CD4-positive, alpha-beta memory T cell (primary cell): ENCODE measurements around the gene OLIG3. TPM values are rescaled to one million over a fixed set of nuclear protein-coding genes. Genes with fewer than 3 reads are reported as not detected.
A peak's percentile ranks its signal among the peaks of the same experiment; 100 is the strongest.

Experiments used
- CTCF ChIA-PET: fragments of 350-600 bp; sonication (Branson Sonifier 250); formaldehyde crosslinking; loops from one replicate; lab custom pipeline; 2021; ENCODE audit warnings: inconsistent platforms; ENCODE audit not compliant: partially characterized antibody; lab: Charles Lee
- POLR2A ChIA-PET: fragments of 350-600 bp; sonication (Branson Sonifier 250); formaldehyde crosslinking; loops from one replicate; lab custom pipeline; 2021; ENCODE audit not compliant: partially characterized antibody; lab: Charles Lee
- DNase-seq, 5 donors: peaks; one replicate each; pipeline versions ENCODE4 v3.0.0 to v3.0.0-alpha.2; 2020 to 2022; ENCODE audit warnings: mixed read lengths in 1 of 5
- H3K27ac ChIP-seq: one replicate; pipeline ENCODE4 v1.7.0; 2013; ENCODE audit warnings: low read depth, low read length
- H3K27me3 ChIP-seq: 2 replicates; pipeline ENCODE4 v1.7.0; 2013; ENCODE audit warnings: mild to moderate bottlenecking, low read length, moderate library complexity; ENCODE audit not compliant: insufficient read depth
- H3K36me3 ChIP-seq: 2 replicates; pipeline ENCODE4 v1.7.0; 2013; ENCODE audit warnings: mild to moderate bottlenecking, low read length, moderate library complexity; ENCODE audit not compliant: insufficient read depth
- H3K4me1 ChIP-seq: 2 replicates; pipeline ENCODE4 v1.7.0; 2013; ENCODE audit warnings: mild to moderate bottlenecking, low read length, moderate library complexity; ENCODE audit not compliant: insufficient read depth
- H3K4me3 ChIP-seq, 2 donors: one replicate each; pipeline ENCODE4 v1.7.0; 2013; ENCODE audit warnings: low read length in 2 of 2, mild to moderate bottlenecking in 1 of 2
- H3K9me3 ChIP-seq, 2 donors: one replicate each; pipeline ENCODE4 v1.7.0; 2013; ENCODE audit warnings: low read length in 2 of 2, control low read depth in 1 of 2; ENCODE audit not compliant: control insufficient read depth in 1 of 2
- H3K27ac Mint-ChIP-seq, 7 donors: one replicate each; pipeline ENCODE4 v1.8.0; 2020 to 2021; ENCODE audit warnings: mixed read lengths in 7 of 7, mild to moderate bottlenecking in 6 of 7, inconsistent platforms in 3 of 7, moderate library complexity in 3 of 7
- H3K27me3 Mint-ChIP-seq, 2 donors: one replicate each; pipeline ENCODE4 v1.8.0; 2020 to 2021; ENCODE audit warnings: mixed read lengths in 2 of 2
- H3K36me3 Mint-ChIP-seq, 2 donors: one replicate each; pipeline ENCODE4 v1.8.0; 2020 to 2021; ENCODE audit warnings: mixed read lengths in 2 of 2, inconsistent platforms in 1 of 2, mild to moderate bottlenecking in 1 of 2
- H3K4me1 Mint-ChIP-seq, 4 donors: one replicate each; pipeline ENCODE4 v1.8.0; 2020 to 2021; ENCODE audit warnings: mixed read lengths in 4 of 4, mild to moderate bottlenecking in 1 of 4
- H3K4me3 Mint-ChIP-seq, 8 donors: one replicate each; pipeline ENCODE4 v1.8.0; 2020 to 2021; ENCODE audit warnings: mixed read lengths in 8 of 8, mild to moderate bottlenecking in 7 of 8, moderate library complexity in 6 of 8, inconsistent platforms in 3 of 8
- H3K9me3 Mint-ChIP-seq, 8 donors: one replicate each; pipeline ENCODE4 v1.8.0; 2020 to 2021; ENCODE audit warnings: mixed read lengths in 8 of 8, mild to moderate bottlenecking in 5 of 8, inconsistent platforms in 3 of 8, moderate library complexity in 1 of 8
- intact Hi-C: fragments of 100-400 bp; cut with micrococcal nuclease; formaldehyde crosslinking; loops from one replicate; pipeline ENCODE4 v1.15.1; 2023
- polyA plus RNA-seq, 2 donors: library from polyadenylated mRNA; unstranded; fragments of 300-500 nt; fragmentation: Illumina TruSeq; gene quantifications; one replicate each; pipeline ENCODE4 v1.2.3, GENCODE V29; 2021
- total RNA-seq, 2 experiments: library from RNA; stranded (reverse); gene quantifications; one replicate each; pipeline ENCODE4 v1.2.3, GENCODE V29; 2021

Gene OLIG3
- total and polyA plus RNA-seq, 4 experiments from 2014 or later = not detected

DNA sequence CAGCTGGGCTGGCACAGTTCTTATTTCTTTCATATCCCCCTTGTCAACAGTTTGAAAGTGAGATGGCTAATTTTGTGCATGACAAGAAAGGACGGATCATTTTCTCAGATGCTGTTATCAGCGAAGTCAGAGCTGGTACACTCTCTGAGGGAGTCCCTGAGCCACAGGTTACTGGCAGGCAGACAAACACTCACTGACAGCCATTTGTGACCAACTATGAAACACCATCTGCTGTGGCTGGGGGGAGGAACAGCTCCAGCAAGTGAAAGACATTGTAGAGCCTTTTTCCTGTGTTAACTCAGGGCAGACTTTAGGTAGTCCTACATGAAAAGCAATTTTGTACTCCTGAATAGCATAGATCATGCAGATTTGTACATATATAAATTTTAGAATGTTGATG lies 22.2 kb downstream of the OLIG3 start:
- ChIA-PET CTCF (no interaction called here), POLR2A (no interaction called here)
- no peaks in the 10 kb centered on the region for H3K4me1 Mint-ChIP-seq
- Histone ChIP-seq H3K27ac (no peak overlapping the region), H3K4me1 (no peaks in the 10 kb centered on the region), H3K27me3 (peaks cover 3% of the 10 kb centered on the region), H3K4me3 (no peak overlapping the region), H3K36me3 (no peaks in the 10 kb centered on the region), H3K9me3 (no peaks in the 10 kb centered on the region)
- no peaks in the 10 kb centered on the region for H3K9me3 Mint-ChIP-seq
- no peak overlapping the region for H3K4me3 Mint-ChIP-seq
- no peak overlapping the region for H3K27ac Mint-ChIP-seq
- H3K36me3 Mint-ChIP-seq = peaks cover 0 to 4% of the 10 kb centered on the region in 2 donors
- DNase-seq = no peak
- intact Hi-C loops = no loop called here
- peaks cover 12 to 18% of the 10 kb centered on the region in 2 donors for H3K27me3 Mint-ChIP-seq

DNA sequence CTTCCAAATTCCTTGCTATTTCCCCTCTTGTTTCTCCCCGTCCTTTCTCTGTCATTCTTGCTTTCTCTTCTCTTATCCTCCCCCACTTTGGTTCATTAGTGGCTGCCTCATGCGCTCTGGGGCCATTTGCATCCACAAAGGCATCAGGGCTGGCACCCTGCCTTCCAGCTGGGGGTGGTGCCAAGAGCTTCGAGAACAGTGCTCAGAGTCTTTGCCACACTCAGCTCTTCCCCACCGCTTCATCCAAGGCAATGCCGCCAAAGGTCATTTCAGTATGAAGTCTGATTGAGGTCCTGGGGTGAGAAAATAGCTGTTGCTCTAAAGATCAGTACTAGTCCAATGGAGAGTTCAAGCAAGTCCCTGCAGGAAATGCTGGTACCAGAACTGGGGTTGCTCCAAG lies 22.7 kb downstream of the OLIG3 start:
- POLR2A ChIA-PET = no interaction called here

DNA sequence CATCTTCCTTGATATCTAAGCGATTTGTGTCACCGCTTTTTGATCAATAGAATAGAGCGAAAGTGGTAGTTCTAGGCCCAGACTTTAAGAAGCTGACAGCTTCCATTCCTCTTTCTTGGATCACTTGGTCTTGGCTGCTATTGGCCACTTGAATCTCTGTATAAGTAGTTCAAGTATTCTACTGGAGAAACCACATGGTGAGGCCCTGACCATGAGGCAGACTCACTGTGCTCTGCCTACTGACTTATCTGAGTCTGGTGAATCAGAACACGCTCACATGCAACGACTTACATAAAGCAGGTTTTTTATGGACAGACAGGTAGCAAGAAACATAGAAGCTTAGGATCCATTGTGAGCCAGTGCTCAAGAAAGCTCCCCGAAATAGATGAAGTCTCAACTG lies 27.0 kb downstream of the OLIG3 start:
- peaks cover 7 to 11% of the 10 kb centered on the region in 2 donors for H3K27me3 Mint-ChIP-seq
- H3K4me3 Mint-ChIP-seq = no peak overlapping the region
- POLR2A ChIA-PET = no interaction called here

More for the DNA sequence above, 22.7 kb downstream of the OLIG3 start:
- Histone ChIP-seq H3K36me3 (no peaks in the 10 kb centered on the region), H3K4me1 (no peaks in the 10 kb centered on the region), H3K27me3 (no peaks in the 10 kb centered on the region), H3K4me3 (no peak overlapping the region), H3K9me3 (no peaks in the 10 kb centered on the region), H3K27ac (no peak overlapping the region)
- no peaks in the 10 kb centered on the region for H3K4me1 Mint-ChIP-seq
- intact Hi-C loops = no loop called here
- H3K27me3 Mint-ChIP-seq = peaks cover 12 to 16% of the 10 kb centered on the region in 2 donors
- DNase-seq = no peak
- H3K27ac Mint-ChIP-seq = peak overlapping the region in 1 of 7 donors; percentile 18
- peaks cover 0 to 4% of the 10 kb centered on the region in 2 donors for H3K36me3 Mint-ChIP-seq
- CTCF ChIA-PET = no interaction called here
- no peaks in the 10 kb centered on the region for H3K9me3 Mint-ChIP-seq
- no peak overlapping the region for H3K4me3 Mint-ChIP-seq

DNA sequence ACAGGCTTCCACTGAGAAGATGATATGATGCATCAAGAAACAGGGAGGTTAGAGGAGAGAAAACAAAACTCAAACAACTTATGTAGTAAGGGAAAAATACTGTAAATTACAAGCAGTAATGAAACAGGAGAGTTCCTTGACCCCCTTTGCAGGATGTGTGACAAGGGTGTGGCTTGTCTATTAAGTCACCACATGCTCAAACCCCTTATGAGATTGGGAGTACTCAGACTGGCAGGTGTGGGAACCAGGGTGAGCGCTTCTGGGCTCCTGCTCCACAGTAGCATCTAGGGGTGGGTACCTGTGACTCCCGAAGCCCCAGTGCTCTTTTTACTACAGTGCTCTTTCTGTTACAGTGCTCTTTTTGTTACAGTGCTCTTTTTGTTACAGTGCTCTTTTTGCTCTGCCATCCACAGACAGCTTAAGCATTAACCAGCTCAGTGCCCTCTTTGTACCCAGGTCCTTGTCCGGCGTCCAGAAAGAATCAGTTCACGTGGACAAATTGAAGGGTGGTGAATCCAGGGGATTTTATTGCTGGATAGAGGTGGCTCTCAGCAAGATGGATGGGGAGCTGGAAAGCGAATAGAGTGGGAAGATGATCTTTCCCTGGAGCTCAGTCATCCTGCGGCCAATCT lies 28.7 kb downstream of the OLIG3 start:
- H3K36me3 Mint-ChIP-seq = peaks cover 0 to 4% of the 10 kb centered on the region in 2 donors
- H3K4me1 Mint-ChIP-seq = no peaks in the 10 kb centered on the region
- Histone ChIP-seq H3K9me3 (no peaks in the 10 kb centered on the region), H3K4me1 (no peaks in the 10 kb centered on the region), H3K4me3 (no peak overlapping the region), H3K36me3 (no peaks in the 10 kb centered on the region), H3K27ac (no peak overlapping the region), H3K27me3 (no peaks in the 10 kb centered on the region)
- H3K9me3 Mint-ChIP-seq = peaks cover 0 to 2% (median 0%) of the 10 kb centered on the region in 8 donors
- H3K27ac Mint-ChIP-seq = no peak overlapping the region
- intact Hi-C loops = no loop called here
- H3K4me3 Mint-ChIP-seq = no peak overlapping the region
- DNase-seq = no peak
- ChIA-PET POLR2A (no interaction called here), CTCF (no interaction called here)
- H3K27me3 Mint-ChIP-seq = peaks cover 7 to 8% of the 10 kb centered on the region in 2 donors

More for the DNA sequence above, 27.0 kb downstream of the OLIG3 start:
- Mint-ChIP-seq H3K9me3 (peaks cover 0 to 2% (median 0%) of the 10 kb centered on the region in 8 donors), H3K27ac (no peak overlapping the region), H3K4me1 (no peaks in the 10 kb centered on the region), H3K36me3 (peaks cover 0 to 4% of the 10 kb centered on the region in 2 donors)
- H3K4me3 ChIP-seq = no peak overlapping the region
- no peak for DNase-seq
- H3K27me3 ChIP-seq = no peaks in the 10 kb centered on the region
- no peak overlapping the region for H3K27ac ChIP-seq
- no peaks in the 10 kb centered on the region for H3K4me1 ChIP-seq
- H3K9me3 ChIP-seq = no peaks in the 10 kb centered on the region
- no peaks in the 10 kb centered on the region for H3K36me3 ChIP-seq
- CTCF ChIA-PET = interaction anchor here (0.7 to 1.0 kb wide), 3 partner anchors 13 to 178 kb away, joined by 3 read pairs; no protein-coding TSS in a partner anchor
- intact Hi-C loops = no loop called here

DNA sequence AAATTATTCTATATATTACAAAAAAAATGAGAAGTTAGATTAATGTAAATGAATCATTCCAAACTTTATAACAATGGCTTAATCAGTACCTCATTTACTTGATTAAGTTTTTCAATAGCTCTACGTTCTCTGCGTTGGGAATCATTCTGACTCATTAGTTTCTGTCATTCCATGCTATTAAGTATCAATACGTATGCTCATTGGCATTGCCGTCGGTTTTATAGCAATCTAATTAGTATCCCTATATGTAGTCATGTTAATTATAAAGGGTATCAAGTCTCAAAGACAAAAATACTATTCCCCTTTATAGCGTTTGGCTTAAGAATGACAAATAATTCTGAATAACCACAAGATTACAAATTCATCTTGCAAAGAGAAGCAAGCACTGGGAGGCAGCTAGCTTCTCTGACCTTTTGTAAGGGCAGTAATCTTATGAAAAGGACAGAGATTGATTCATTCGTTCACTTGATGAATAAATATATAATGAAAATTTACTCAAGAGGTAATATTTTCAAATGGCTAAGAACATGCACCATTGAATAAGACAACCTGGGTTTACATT lies 41.8 kb downstream of the OLIG3 start:
- Mint-ChIP-seq H3K9me3 (peaks cover 0 to 11% (median 2%) of the 10 kb centered on the region in 8 donors), H3K4me3 (no peak overlapping the region), H3K27me3 (peaks cover 7 to 10% of the 10 kb centered on the region in 2 donors), H3K36me3 (no peaks in the 10 kb centered on the region), H3K27ac (no peak overlapping the region), H3K4me1 (no peaks in the 10 kb centered on the region)
- CTCF ChIA-PET = no interaction called here
- intact Hi-C loops = no loop called here
- Histone ChIP-seq H3K36me3 (no peaks in the 10 kb centered on the region), H3K9me3 (no peaks in the 10 kb centered on the region), H3K27me3 (no peaks in the 10 kb centered on the region), H3K27ac (no peak overlapping the region), H3K4me1 (no peaks in the 10 kb centered on the region), H3K4me3 (no peak overlapping the region)
- DNase-seq = no peak
- POLR2A ChIA-PET = no interaction called here

DNA sequence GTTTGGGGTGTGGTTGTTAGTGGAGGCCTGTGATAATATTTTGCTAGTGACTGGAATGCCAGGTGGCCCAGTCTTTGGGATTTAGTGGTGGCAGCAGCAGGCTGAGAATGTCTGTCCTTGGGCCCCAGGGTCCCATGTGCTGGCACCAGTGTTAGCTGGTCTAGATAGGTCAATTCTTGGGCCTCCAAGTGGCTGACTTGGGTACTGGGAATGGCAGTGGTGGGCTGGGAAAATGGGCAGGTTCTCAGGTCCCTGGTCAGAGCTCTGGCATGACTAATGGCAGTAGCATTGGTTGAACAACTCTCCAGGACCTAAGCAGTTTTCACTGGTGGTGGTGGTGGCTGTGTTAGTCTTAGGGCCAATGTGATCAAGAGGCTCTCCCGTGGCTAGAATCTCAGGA lies 50.3 kb downstream of the OLIG3 start:
- Histone ChIP-seq H3K9me3 (no peaks in the 10 kb centered on the region), H3K4me1 (no peaks in the 10 kb centered on the region), H3K4me3 (no peak overlapping the region), H3K27ac (no peak overlapping the region), H3K27me3 (no peaks in the 10 kb centered on the region), H3K36me3 (no peaks in the 10 kb centered on the region)
- Mint-ChIP-seq H3K27me3 (peaks cover 0 to 1% of the 10 kb centered on the region in 2 donors), H3K36me3 (peaks cover 0 to 4% of the 10 kb centered on the region in 2 donors), H3K4me3 (no peak overlapping the region), H3K9me3 (peaks cover 0 to 24% (median 10%) of the 10 kb centered on the region in 8 donors), H3K27ac (no peak overlapping the region), H3K4me1 (peaks cover 0 to 9% (median 6%) of the 10 kb centered on the region in 4 donors)
- ChIA-PET POLR2A (no interaction called here), CTCF (no interaction called here)
- intact Hi-C loops = no loop called here
- no peak for DNase-seq
